ENCODE data around the gene ZNF236. TPM values are rescaled to one million over a fixed set of nuclear protein-coding genes. Genes with fewer than 3 reads are reported as not detected.
A peak's percentile ranks its signal among the peaks of the same experiment; 100 is the strongest.

The ZNF236 gene
- polyA plus RNA-seq, 4 donors = 9.7 to 12.8 (median 10.8) TPM

- DNase-seq (ENCODE audit: low read depth in 4 of 4, low spot score in 3 of 4) = no peak
Measured at GRCh38 chr18:76967721-76968472, 145.5 kb downstream of the ZNF236 start.

DNA sequence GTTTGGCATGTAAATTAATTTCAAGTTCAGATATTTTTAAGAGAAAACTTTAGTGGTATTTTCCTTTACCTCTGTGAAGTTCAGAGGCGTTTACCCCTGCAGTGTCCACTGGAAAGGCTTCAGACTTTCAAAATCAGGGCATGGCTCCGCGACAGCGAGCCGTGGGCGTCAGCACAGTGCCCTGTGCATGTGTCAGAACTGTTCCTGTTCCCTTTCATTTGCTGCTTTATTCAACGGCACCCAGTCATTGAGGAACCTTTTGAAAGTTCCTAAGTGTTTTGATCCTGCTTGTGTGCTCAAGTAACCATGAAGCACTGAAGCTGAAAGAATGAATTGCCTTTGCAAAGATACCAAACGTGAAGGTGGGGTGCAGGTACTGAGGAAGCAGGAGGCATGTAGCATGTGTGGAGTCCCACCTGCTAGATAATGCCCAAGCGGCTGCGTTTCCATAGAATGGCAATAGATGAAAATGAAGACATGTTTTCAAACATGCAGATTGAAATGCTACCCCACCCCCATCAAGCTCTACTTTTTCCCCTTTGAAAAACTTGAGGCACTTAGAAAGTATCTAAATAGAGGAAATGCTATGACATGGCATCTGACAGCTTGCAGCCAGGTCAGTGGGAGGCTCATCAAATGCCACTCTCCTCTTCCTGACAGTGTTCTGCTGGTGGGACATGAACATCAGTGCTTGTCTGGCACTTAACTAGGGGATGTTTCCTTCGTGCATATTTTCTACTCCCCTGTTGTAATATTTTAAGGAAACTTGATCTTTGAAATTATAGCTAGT, 148.6 kb downstream of the ZNF236 start:
- DNase-seq (ENCODE audit: low read depth in 4 of 4, low spot score in 3 of 4) = no peak

GRCh38 chr18:76972241-76972640, 149.9 kb downstream of the ZNF236 start:
- DNase-seq (ENCODE audit: low read depth in 4 of 4, low spot score in 3 of 4) = no peak

- no peak for DNase-seq (ENCODE audit: low read depth in 4 of 4, low spot score in 3 of 4)
Measured at GRCh38 chr18:76972846-76973519, 150.6 kb downstream of the ZNF236 start.

GRCh38 chr18:76973520-76974266, 151.3 kb downstream of the ZNF236 start:
- no peak for DNase-seq (ENCODE audit: low read depth in 4 of 4, low spot score in 3 of 4)

- DNase-seq (ENCODE audit: low read depth in 4 of 4, low spot score in 3 of 4) = no peak
Measured at GRCh38 chr18:76974386-76974785, 152.0 kb downstream of the ZNF236 start.

- no peak for DNase-seq (ENCODE audit: low read depth in 4 of 4, low spot score in 3 of 4)
Measured at GRCh38 chr18:76975577-76976110, 153.3 kb downstream of the ZNF236 start.

DNA sequence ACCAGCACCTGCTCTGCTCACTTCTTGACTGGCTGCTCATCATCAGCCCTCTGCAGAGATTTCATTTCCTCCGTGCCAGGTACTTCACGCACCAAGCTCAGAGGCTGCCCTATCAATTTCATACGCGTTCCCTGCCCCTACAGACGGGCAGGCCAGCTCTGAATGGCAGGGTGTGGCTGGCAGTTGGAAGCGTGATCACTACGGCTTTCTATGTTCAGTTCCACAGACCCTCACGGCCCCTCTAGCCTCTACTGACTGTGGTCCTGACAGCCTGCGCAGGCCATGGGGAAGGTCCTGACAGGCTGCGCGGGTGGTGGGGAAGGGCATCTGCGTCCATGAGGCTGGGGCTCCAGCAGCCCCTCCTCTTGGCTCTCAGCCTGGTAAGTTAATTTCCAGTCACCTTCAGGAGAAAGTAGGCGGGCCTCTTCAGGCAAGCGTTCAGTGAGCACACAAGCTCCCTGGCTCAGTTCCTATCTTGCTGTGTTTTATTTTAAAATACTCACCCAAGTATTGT, 154.8 kb downstream of the ZNF236 start:
- DNase-seq (ENCODE audit: low read depth in 4 of 4, low spot score in 3 of 4) = no peak

DNA sequence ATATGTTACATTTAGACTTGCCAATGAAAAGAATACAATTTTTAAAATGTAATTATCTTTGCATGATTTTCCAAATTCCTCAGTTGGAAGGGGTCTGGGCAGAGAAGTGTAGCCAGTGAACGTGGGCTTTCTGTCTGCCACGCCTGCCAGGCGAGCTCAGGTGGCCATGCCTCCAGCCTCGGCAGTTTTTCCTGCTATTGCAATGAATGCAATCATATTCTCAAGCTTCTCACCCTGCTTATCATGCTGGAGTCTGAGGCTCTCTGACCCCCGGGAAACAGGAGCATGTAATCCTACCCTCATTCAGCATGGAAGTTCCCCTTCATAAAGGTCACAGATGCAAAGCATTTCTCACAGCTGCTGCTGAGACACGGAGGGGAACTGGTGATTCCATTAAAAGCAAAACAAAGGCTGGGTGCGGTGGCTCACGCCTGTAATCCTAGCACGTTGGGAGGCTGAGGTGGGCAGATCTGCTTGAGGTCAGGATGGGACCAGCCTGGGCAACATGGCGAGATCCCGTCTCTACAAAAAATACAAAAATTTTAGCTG, 155.4 kb downstream of the ZNF236 start:
- no peak for DNase-seq (ENCODE audit: low read depth in 4 of 4, low spot score in 3 of 4)

- no peak for DNase-seq (ENCODE audit: low read depth in 4 of 4, low spot score in 3 of 4)
Measured at GRCh38 chr18:76978616-76979015, 156.3 kb downstream of the ZNF236 start.

DNA sequence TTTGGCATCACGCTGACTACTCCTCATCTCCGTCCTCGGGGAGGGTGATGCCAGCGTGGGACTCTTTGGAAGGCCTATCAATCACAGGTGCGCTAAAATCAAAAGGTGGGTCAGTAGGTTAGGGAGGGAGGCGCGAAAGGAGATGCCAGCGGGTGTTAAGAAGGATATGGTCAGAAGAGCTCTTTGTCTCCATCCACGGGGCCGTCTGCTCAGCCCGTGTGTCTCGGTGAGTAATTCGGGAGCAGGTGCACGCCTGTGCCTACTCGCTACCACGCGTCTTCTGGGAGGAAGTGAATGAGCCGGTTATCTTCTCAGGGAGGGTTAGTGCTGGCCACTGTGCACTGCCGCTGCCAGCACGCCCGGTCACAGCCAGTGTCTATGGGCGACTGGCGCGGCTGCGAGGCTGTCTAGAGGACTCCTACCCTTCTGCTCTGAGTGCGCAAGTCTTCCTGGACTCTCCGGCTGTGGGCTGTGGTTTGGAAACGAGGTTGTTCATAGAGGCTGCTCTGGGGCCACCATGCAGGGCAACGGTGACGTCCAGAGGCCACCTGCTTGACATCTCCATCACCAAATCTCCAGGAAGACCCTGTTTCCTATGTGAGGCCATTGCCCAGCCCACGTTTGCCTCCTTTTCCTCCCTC, 156.9 kb downstream of the ZNF236 start:
- DNase-seq (ENCODE audit: low read depth in 4 of 4, low spot score in 3 of 4) = no peak

- no peak for DNase-seq (ENCODE audit: low read depth in 4 of 4, low spot score in 3 of 4)
Measured at GRCh38 chr18:76979906-76980305, 157.5 kb downstream of the ZNF236 start.

GRCh38 chr18:76980663-76981395, 158.5 kb downstream of the ZNF236 start:
- DNase-seq (ENCODE audit: low read depth in 4 of 4, low spot score in 3 of 4) = no peak

DNA sequence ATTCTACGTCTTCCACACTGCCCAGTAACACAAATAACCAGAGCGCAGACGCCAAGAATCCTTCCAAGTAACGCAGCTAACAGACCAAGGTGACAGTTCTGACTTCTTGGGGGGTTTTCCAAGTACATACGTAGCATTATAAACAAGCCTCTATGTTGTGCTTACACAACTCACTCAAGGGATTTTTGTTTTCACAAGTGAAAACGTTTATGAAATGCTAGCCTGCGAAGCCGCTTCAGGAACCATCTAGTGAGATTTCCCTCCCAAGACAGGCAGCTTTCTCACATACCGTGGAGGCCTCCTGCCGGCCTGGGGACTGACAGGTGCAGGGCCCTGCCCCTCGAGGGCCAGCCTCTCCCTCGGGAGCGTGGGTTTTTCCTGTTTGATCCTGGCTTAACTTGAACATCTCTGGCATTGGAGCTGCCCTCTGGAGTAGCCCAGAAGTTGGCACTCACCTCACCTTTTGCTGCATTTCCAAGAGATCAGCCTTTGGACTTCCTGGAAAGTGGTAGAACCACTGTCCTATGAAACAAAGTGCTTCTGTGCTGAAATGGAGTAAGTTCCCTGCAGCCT, 159.1 kb downstream of the ZNF236 start:
- no peak for DNase-seq (ENCODE audit: low read depth in 4 of 4, low spot score in 3 of 4)

DNA sequence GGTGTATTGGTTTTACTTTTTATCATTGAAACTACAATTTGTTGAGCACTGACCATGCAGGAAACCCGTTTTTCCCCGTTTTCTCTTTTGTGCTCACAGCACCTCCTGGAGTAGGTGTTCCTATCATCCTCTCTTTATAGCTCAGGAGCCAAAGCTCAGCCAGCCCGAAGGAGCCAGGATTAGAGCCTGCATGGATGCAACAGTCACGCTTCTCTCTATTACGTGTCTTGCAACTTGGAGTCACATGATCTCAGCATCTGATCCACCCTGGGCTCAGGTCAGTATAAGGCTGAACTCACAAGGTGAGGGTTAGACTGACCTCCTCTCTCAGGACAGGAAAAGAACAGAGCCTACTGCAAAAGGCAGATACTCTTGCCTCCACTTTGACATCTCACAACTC, 159.7 kb downstream of the ZNF236 start:
- no peak for DNase-seq (ENCODE audit: low read depth in 4 of 4, low spot score in 3 of 4)

GRCh38 chr18:76982841-76983583, 160.7 kb downstream of the ZNF236 start:
- DNase-seq (ENCODE audit: low read depth in 4 of 4, low spot score in 3 of 4) = peak in 2 of 4 donors; percentile 65 to 66

DNA sequence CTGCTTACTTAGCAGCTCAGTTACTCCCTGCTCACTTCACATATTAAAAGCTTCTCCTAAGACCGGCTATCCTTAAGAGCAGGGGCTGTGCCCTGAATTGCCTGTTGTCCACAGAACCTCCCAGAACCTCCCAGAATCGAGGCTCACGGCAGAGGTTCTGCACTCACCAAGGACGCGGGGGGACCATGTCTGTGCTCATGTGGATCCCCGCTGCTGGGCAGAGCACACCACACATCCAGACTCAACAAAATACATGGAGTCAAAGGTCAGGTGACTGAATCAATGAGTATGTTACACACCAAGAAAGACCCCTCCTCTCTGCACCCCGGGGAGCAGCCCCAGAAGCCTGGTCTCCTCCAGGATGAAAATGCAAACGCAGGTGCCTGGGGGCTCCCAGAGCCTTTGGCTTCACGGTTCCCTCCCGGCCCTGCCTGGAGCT, 161.3 kb downstream of the ZNF236 start:
- DNase-seq (ENCODE audit: low read depth in 4 of 4, low spot score in 3 of 4) = no peak
